Osteoblast (primary cell): ENCODE measurements around the gene CATSPERB. TPM values are rescaled to one million over a fixed set of nuclear protein-coding genes. Genes with fewer than 3 reads are reported as not detected.

Experiments
- DNase-seq: peaks from one replicate; pipeline ENCODE4 v3.0.0; 2011; ENCODE audit warnings: low spot score, mixed read lengths; ENCODE audit not compliant: insufficient read length; ENCODE audit errors: missing footprints
- H2AFZ ChIP-seq: 2 replicates; pipeline ENCODE4 v1.6.0; 2011; ENCODE audit warnings: mild to moderate bottlenecking, low read length
- H3K27ac ChIP-seq: 2 replicates; pipeline ENCODE4 v1.5.1; 2011; ENCODE audit warnings: mild to moderate bottlenecking, low read depth, low read length, moderate library complexity
- H3K27me3 ChIP-seq: 2 replicates; pipeline ENCODE4 v1.6.0; 2012; ENCODE audit warnings: mild to moderate bottlenecking, control low read depth, inconsistent platforms, low read length, moderate library complexity; ENCODE audit not compliant: insufficient read depth
- H3K36me3 ChIP-seq: 2 replicates; pipeline ENCODE4 v1.5.1; 2011; ENCODE audit warnings: mild to moderate bottlenecking, low read length, control low read depth, moderate library complexity; ENCODE audit not compliant: insufficient read depth
- H3K4me1 ChIP-seq: 2 replicates; pipeline ENCODE4 v1.5.1; 2011; ENCODE audit warnings: mild to moderate bottlenecking, low read length, control low read depth, moderate library complexity; ENCODE audit not compliant: insufficient read depth
- H3K4me2 ChIP-seq: 2 replicates; pipeline ENCODE4 v1.6.0; 2011; ENCODE audit warnings: mild to moderate bottlenecking, low read length; ENCODE audit not compliant: insufficient read depth
- H3K4me3 ChIP-seq: fragments of 200-600 bp; sonication (generic); 3 replicates; pipeline ENCODE4 v1.5.1; 2012; ENCODE audit warnings: mild to moderate bottlenecking, low read length, inconsistent platforms; ENCODE audit not compliant: insufficient read depth
- H3K79me2 ChIP-seq: 2 replicates; pipeline ENCODE4 v1.6.0; 2012; ENCODE audit warnings: mild to moderate bottlenecking, low read length, control low read depth, inconsistent platforms; ENCODE audit not compliant: insufficient read depth
- H3K9me3 ChIP-seq: 2 replicates; pipeline ENCODE4 v1.5.1; 2011; ENCODE audit warnings: low read depth, low read length, control low read depth
- H4K20me1 ChIP-seq: 2 replicates; pipeline ENCODE4 v1.6.0; 2012; ENCODE audit warnings: mild to moderate bottlenecking, low read length, control low read depth; ENCODE audit not compliant: insufficient read depth
- CTCF ChIP-seq: IDR thresholded peaks from 2 replicates; pipeline ENCODE4 v1.5.1; 2011; ENCODE audit warnings: mild to moderate bottlenecking, low read depth, low read length, moderate library complexity; ENCODE audit errors: extremely low read depth
- total RNA-seq: library from RNA; depleted of rRNA; stranded (reverse); fragments of >200 nt; gene quantifications from 2 replicates; pipeline ENCODE4 v1.2.3, GENCODE V29; 2012

CATSPERB gene
- total RNA-seq, 1 donor: not detected

- no peaks in the 10 kb centered on the region for H4K20me1 ChIP-seq
- no peaks in the 10 kb centered on the region for H3K36me3 ChIP-seq
Observed at GRCh38 chr14:91555531-91555930, 176.4 kb downstream of the CATSPERB start.

GRCh38 chr14:91554535-91555332, 177.2 kb downstream of the CATSPERB start:
- no peak overlapping the region for H3K4me3 ChIP-seq
- H3K4me1 ChIP-seq: no peaks in the 10 kb centered on the region
- H3K4me2 ChIP-seq: no peak overlapping the region
- no peaks in the 10 kb centered on the region for H3K9me3 ChIP-seq
- no peak for TF ChIP-seq CTCF
- no peak overlapping the region for H2AFZ ChIP-seq
- H3K27me3 ChIP-seq: no peaks in the 10 kb centered on the region
- DNase-seq: no peak
- no peaks in the 10 kb centered on the region for H3K36me3 ChIP-seq
- no peaks in the 10 kb centered on the region for H3K79me2 ChIP-seq
- H4K20me1 ChIP-seq: no peaks in the 10 kb centered on the region
- no peak overlapping the region for H3K27ac ChIP-seq

More at GRCh38 chr14:91555531-91555930, 176.4 kb downstream of the CATSPERB start:
- Histone ChIP-seq H3K4me2 (no peak overlapping the region), H3K4me3 (no peak overlapping the region), H3K79me2 (no peaks in the 10 kb centered on the region), H3K27ac (no peak overlapping the region), H3K4me1 (no peaks in the 10 kb centered on the region), H3K27me3 (no peaks in the 10 kb centered on the region), H3K9me3 (no peaks in the 10 kb centered on the region), H2AFZ (no peak overlapping the region)
- TF ChIP-seq CTCF: no peak
- DNase-seq: no peak

- no peak overlapping the region for H3K4me3 ChIP-seq
- DNase-seq: no peak
- no peak overlapping the region for H2AFZ ChIP-seq
- H3K4me2 ChIP-seq: no peak overlapping the region
- no peaks in the 10 kb centered on the region for H3K4me1 ChIP-seq
- no peaks in the 10 kb centered on the region for H3K79me2 ChIP-seq
- no peaks in the 10 kb centered on the region for H3K36me3 ChIP-seq
- no peaks in the 10 kb centered on the region for H4K20me1 ChIP-seq
- H3K27me3 ChIP-seq: no peaks in the 10 kb centered on the region
- TF ChIP-seq CTCF: no peak
- no peak overlapping the region for H3K27ac ChIP-seq
- no peaks in the 10 kb centered on the region for H3K9me3 ChIP-seq
Observed at GRCh38 chr14:91548108-91548507, 183.8 kb downstream of the CATSPERB start.

GRCh38 chr14:91545946-91546716, 185.8 kb downstream of the CATSPERB start:
- Histone ChIP-seq H3K4me2 (no peak overlapping the region), H3K36me3 (no peaks in the 10 kb centered on the region), H3K4me3 (no peak overlapping the region), H3K79me2 (no peaks in the 10 kb centered on the region), H3K27ac (no peak overlapping the region), H3K9me3 (no peaks in the 10 kb centered on the region), H3K4me1 (no peaks in the 10 kb centered on the region), H4K20me1 (no peaks in the 10 kb centered on the region), H2AFZ (no peak overlapping the region), H3K27me3 (no peaks in the 10 kb centered on the region)
- DNase-seq: no peak
- TF ChIP-seq CTCF: no peak
